Hematopoietic multipotent progenitor cell treated with erythropoietin and hydrocortisone succinate and interleukin-3 and kit ligand, for 17 days (in vitro differentiated cells): Measurements from ENCODE around the gene RIF1.
"Not testable (repeated sequence)": the region's sequence is repeated elsewhere in the genome, so short reads cannot be mapped to it uniquely, and the experiment has no call there.

Experiments
- DNase-seq: peaks from one replicate; pipeline ENCODE4 v3.0.0-alpha.2; 2015; ENCODE audit warnings: low spot score

The RIF1 gene

GRCh38 chr2:151409601-151410484 is at the start of gene RIF1:
TSS of gene RIF1 (plus strand) at chr2:151409902. CDS start at chr2:151410424, 522 bp downstream.
- peak; percentile 81 for DNase-seq

GRCh38 chr2:151361674-151362370 is 47.9 kb upstream of the RIF1 start:
- no peak for DNase-seq

DNA sequence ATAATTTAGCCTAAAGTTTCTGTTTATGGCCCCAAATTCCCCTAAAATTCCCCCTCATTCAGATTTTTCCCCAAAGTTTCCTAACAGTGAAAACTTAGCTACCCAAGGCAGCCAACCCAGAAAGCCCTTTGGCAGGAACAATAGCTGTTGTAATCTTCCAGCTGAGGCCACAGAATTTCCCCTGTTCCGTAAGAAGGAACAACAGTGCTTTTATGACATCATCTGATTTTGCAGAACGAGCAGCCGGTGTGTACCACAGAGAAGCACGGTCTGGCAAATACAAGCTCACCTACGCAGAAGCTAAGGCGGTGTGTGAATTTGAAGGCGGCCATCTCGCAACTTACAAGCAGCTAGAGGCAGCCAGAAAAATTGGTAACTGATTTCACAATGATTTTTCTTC is 46.0 kb upstream of the RIF1 start:
- DNase-seq, result no peak

DNA sequence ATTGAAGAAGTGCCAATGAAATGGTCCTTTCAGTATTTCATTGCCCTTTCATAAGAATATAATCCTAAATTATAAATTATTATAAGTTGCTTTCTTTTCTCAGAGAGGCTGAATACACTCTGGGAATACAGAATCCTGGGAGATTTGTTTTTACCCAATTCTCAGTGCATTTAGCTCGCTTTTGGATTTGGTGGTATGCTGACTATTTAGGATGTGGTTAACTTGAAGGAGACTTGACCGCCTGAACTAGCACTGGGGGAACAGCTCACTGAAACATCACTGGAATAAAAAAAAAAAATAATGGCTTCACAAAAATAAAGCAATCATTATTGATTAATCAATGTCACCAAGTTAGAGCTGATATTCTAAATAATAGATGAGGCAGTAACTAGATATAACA is 42.1 kb upstream of the RIF1 start:
- DNase-seq, result no peak

DNA sequence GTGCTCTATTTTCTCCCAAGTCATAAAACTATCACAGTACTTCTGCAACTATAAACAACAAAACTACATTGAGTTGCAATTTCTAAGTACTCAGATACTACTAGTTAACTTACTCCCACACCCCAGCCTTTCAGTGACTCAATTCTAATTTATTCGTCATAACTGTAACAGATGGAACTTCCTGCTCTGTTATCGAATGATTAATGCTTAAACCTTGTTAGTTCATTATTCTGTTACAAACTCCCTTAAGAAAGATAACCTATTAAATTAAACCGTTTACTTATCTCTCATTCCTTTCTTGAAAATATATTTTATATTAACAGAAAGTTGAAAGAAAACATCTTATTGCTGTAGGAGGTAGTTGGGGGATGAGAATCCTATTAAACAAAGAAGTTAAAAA is 35.3 kb upstream of the RIF1 start:
- no peak for DNase-seq

DNA sequence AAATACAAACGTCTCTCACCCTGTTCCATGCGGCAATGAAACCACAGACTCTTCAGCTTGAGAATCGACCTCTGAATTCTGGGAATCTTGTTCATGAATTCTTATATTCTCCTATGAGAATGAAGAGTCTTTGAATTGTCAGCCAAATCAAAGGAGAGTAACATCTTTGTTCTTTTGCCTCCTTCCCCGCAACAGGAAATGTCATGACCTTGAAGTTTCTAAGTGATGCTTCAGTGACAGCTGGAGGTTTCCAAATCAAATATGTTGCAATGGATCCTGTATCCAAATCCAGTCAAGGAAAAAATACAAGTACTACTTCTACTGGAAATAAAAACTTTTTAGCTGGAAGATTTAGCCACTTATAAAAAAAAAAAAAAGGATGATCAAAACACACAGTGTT is 30.5 kb upstream of the RIF1 start:
- no peak for DNase-seq

- DNase-seq, result peak; percentile 29
Observed at GRCh38 chr2:151380580-151381235, 29.0 kb upstream of the RIF1 start.

- DNase-seq, result no peak
Observed at GRCh38 chr2:151381266-151381665, 28.4 kb upstream of the RIF1 start.

DNA sequence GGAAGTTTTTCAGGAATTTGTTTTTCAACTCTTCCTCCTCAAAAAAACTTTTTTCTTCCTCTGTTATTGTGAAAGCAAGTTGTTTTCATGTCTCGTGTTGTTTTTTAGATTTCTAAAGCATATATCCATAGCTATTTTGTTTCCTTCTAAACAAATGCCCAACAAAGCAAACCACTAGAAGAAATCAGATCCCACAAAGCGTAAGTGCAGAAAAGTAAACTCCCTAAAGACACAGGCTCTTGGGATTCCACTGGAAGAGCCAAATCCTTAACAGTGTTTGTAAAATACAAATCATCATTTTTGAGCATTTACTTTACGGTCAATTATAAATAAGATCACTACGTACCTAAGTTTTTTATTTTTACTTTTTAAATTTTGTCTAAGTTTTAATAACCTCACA is 21.7 kb upstream of the RIF1 start:
- no peak for DNase-seq

- no peak for DNase-seq
Observed at GRCh38 chr2:151391436-151391835, 18.3 kb upstream of the RIF1 start.

GRCh38 chr2:151394509-151394908 is 15.2 kb upstream of the RIF1 start:
- DNase-seq, result no peak

GRCh38 chr2:151395509-151396374 is 14.0 kb upstream of the RIF1 start:
- DNase-seq, result no peak

DNA sequence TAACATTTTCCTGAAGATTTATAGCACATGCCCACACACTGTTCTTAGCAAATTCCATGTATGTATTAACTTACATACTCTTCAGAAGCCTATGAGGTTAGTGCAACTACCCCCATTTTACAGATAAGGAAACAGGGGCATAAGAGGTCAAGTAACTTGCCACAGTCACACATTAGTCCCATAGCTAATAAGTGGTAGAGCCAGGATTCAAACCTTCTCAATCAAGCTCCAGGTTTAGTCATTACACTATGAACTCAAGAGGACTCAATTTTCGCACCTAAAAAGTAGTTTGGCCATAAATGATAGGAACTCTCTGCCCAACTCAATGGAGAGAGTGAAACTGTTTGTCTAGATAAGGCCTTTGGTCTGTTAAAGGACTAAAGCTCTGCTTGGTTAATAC is 9.7 kb upstream of the RIF1 start:
- no peak for DNase-seq

DNA sequence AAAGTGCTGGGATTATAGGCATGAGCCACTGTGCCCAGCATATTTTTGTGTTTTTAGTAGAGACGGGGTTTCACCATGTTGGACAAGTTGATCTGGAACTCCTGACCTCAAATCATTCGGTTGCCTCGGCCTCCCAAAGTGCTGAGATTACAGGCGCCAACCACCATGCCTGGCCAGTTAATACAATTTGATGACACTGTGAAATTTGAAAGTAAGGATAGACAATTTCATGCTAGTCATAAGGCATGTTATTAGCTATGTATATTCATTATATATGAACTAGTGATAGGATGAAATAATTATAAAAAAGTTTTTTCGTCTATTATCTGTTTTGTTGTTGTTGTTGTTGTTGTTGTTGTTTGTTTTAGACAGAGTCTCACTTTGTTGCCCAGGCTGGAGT is 8.6 kb upstream of the RIF1 start:
- no peak for DNase-seq

DNA sequence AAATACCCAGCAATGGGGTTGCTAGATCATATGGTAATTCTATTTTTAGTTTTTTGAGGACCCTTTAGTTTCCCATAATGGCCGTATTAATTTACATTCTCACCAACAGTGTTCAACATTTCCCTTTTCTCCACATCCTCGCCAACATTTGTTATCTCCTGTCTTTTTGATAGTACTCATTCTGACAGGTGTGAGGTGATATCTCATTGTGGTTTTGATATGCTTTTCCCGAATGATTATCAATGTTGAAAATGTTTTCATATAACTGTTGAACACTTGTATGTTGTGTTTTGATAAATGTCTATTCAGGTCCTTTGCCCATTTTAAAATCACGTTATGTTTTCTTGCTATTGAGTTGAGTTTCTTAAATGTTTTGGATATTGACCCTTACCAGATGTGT is 5.8 kb upstream of the RIF1 start:
- no peak for DNase-seq

GRCh38 chr2:151405376-151405775 is 4.3 kb upstream of the RIF1 start:
- no peak for DNase-seq

- no peak for DNase-seq
Observed at GRCh38 chr2:151407281-151407680, 2.4 kb upstream of the RIF1 start.

- DNase-seq, result no peak
Observed at GRCh38 chr2:151408788-151409600, 708 bp upstream of the RIF1 start.

- peak; percentile 43 for DNase-seq
Observed at GRCh38 chr2:151410485-151410834, 758 bp downstream of the RIF1 start.

- no peak for DNase-seq
Observed at GRCh38 chr2:151417650-151418049, 7.9 kb downstream of the RIF1 start.

DNA sequence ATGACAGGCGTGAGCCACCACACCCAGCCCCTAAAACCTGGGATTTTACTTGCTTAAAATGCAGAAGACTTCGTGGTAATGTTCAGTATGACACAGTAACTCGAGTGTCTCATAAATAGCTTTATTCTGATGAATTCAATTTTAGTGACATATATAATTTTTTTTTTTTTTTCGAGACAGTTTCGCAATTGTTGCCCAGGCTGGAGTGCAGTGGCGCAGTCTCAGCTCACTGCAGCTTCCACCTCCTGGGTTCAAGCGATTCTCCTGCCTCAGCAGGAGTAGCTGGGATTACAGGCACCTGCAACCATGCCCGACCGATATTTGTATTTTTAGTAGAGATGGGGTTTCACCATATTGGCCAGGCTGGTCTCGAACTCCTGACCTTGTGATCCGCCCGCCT is 12.0 kb downstream of the RIF1 start:
- not testable (repeated sequence) for DNase-seq
